ENCODE results near the gene FCGR3B.
A peak's percentile ranks its signal among the peaks of the same experiment; 100 is the strongest.
"Not testable (repeated sequence)": the region's sequence is repeated elsewhere in the genome, so short reads cannot be mapped to it uniquely, and the experiment has no call there.

Gene FCGR3B

GRCh38 chr1:161638251-161638993 is 7.4 kb upstream of the FCGR3B start:
- not testable (repeated sequence) for DNase-seq (ENCODE audit: low read depth)

- not testable (repeated sequence) for DNase-seq (ENCODE audit: low read depth)
Measured at GRCh38 chr1:161636976-161637375, 6.0 kb upstream of the FCGR3B start.

GRCh38 chr1:161636189-161636782 is 5.3 kb upstream of the FCGR3B start:
- DNase-seq (ENCODE audit: low read depth): not testable (repeated sequence)

DNA sequence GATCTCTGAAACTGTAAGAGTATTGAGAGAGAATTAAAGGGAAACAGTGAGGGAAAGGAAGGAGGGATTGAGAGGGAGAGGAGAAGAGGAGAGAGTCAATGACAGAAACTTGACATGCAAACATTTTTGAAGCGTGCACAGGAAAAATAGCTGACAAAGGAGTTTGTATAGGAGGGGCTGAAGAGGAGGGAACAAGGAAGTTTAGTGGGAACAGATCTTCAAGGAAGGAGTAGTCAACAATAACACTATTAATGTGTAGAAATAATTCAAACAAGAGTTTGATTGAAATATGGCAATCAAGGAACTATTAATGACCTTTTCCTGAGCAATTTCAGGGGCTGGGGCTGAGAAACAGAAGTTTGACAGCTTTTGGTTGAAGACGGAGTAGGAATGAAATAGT is 4.0 kb upstream of the FCGR3B start:
- DNase-seq (ENCODE audit: low read depth): not testable (repeated sequence)

- not testable (repeated sequence) for DNase-seq (ENCODE audit: low read depth)
Measured at GRCh38 chr1:161630128-161630742, 741 bp downstream of the FCGR3B start.

DNA sequence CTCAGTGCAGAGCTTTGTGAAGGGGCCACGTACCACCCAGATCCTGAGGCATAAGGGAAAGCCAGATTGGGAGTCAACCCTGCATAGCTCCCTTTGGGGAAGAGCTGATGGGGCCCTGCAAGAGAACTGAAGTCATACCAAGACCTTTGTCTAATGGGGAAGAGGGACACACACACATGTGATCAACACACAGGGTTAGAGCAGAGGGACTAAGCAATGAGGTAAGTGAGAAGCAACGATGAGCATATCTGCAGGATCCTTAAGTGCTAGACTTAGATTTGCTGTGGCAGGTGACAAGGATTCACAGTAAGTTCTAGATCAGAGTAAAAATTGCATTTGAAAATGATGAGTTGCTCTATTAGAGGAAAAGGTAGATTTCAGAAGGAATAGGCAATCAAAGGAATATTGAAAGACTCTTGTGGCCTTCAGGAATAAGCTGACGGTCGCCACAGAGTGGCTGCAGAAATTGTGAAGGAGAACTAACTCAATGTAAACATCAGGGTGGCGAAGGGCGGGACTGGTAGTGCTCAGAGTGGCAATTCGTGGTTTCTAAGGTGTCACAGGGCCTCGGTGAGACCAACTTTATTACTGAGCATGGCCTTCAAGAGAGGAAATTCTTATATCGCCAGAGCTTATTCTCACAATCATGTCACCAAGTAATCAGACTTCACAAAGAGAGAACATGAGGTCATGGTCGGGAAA is 4.4 kb downstream of the FCGR3B start:
- DNase-seq (ENCODE audit: low read depth): not testable (repeated sequence)

DNA sequence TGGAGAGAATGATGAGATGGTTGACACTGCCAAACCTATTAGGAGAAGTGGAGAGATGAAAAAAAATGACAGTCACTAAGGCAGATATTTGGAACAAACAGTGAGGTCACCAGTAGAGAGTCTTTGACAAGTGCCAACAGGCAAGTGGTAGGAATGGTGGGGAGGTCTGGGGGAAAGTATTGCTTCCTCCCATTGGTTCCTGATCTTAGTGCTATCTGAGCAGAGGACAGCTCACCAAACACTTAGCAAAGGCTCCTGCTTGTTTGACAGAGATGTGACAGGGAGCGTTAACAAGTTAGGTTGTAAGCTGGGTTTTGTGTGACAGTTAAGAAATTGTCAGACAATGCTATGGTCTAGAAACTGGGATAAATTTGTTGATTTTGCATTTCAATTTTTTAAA is 6.4 kb downstream of the FCGR3B start:
- DNase-seq (ENCODE audit: low read depth): not testable (repeated sequence)

DNA sequence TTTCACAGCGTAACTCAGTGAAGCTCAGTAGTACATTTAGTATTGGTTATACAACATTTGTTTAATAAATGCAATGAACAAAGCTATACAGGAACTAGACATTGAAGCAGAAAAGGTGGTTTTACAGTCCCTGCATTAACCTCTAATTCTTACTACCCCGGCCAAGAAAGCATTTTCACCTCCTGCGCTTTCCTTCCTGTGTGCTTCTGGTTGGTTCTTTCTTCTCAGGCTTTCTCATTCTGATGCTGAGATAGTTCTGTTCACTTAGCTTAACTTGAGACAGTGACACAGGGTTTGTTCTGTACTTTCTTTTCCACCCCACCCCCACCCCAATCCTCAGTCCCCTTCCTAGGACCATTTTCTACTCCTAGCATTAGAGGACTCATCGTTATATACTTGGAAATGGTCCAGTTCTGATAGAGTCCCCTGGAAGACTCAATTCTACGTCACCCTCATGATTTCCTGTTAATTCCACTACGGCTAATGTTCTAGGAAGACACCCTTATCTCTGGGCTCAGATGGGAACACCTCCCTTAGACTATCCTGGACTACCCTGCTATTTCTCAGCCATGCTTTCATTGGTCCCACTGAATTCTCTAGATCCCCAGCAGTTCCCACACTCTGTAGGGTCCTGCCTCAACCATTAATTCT is 7.5 kb downstream of the FCGR3B start:
- DNase-seq (ENCODE audit: low read depth): not testable (repeated sequence)

DNA sequence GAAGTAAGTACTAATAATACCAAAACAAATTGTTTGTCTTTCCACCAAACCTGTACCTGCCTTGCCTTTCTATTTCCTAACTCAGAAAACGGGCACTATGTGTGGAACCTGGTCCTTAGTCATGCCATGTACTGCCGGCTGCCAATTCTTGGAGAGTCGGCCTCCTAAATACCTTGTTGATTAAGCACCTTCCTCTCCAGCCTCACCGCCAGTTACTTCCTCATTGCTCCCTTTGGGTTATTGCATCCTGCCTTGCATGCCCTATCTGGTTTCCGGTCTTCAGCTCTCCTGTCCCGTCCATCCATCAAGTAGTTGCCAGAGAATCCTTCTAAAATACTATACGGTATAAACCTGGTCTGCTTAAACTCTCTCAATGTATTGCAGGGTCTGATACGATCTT is 8.9 kb downstream of the FCGR3B start:
- DNase-seq (ENCODE audit: low read depth): not testable (repeated sequence)

DNA sequence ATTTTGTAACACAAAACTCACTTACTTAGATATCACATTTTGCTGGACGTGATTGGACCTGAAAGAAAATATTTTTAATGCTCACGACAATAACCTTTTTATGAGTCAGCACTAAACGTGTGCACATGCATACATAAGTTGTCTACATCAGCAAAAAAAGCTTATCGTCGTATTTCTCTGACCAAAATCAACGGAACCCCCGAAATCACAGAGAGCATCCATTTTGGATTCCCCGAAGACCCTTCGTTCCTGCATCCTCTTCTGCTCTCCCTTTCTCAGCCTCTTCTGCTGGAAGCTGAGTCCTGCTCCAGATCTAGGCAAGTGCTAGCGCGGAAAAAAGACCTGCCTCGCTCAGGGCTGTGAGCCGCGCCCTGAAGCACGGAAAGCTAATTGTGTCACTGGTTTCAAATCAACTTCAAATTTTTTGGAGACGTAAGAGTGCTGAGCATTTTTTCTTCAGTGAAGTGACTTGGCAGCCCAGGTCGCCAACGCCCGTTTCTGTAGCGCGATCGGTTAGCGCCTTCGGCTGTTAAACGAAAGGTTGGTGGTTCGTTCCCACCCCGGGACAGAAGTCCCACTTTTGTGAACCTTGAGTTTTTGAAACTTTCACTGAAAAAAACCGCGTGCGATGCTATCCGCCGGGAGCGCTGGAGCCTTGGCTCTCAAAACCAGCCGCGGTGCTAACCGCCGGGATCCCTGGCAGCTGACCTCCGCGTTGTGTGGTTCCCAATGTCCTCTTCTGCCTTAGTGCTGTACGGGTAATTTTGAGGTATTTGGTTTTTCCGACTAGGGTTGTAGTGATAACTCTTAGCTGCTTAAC is 9.6 kb downstream of the FCGR3B start:
- peak; percentile 80 for DNase-seq (ENCODE audit: low read depth)

- DNase-seq (ENCODE audit: low read depth): not testable (repeated sequence)
Measured at GRCh38 chr1:161620399-161620798, 10.6 kb downstream of the FCGR3B start.

GRCh38 chr1:161618517-161618916 is 12.5 kb downstream of the FCGR3B start:
- not testable (repeated sequence) for DNase-seq (ENCODE audit: low read depth)

DNA sequence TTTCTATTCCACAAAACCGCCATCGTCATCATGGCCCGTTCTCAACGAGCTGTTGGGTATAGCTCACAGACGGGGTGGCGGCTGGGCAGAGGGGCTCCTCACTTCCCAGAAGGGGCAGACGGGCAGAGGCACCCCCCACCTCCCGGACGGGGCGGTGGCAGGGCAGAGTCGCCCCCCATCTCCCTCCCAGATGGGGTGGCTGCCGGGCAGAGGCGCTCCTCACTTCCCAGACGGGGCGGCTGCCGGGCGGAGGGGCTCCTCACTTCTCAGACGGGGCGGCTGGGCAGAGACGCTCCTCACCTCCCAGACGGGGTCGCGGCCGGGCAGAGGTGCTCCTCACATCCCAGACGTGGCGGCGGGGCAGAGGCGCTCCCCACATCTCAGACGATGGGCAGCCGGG is 14.6 kb downstream of the FCGR3B start:
- DNase-seq (ENCODE audit: low read depth): not testable (repeated sequence)

DNA sequence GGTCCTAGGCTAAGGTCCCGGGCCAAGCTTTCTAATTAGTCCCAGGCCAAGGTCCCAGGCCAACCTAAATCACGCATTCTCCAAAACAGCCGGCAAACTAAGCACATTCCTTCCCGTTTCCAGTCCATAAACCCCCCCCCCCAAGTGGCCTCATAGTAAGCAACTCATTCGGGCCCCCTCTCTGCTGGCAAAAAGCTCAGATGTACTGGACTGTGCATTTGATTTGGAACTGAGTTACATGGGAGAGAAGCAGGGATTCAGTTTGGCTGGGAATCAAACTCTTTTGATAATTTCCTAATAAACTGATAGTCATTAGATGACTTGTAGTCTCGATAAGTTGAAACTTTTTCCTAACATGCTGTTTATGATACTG is 17.8 kb downstream of the FCGR3B start:
- not testable (repeated sequence) for DNase-seq (ENCODE audit: low read depth)

GRCh38 chr1:161612322-161613141 is 18.4 kb downstream of the FCGR3B start:
- peak; percentile 80 for DNase-seq (ENCODE audit: low read depth)

GRCh38 chr1:161611866-161612321 is 19.1 kb downstream of the FCGR3B start:
- DNase-seq (ENCODE audit: low read depth): not testable (repeated sequence)

GRCh38 chr1:161610198-161610597 is 20.8 kb downstream of the FCGR3B start:
- not testable (repeated sequence) for DNase-seq (ENCODE audit: low read depth)

DNA sequence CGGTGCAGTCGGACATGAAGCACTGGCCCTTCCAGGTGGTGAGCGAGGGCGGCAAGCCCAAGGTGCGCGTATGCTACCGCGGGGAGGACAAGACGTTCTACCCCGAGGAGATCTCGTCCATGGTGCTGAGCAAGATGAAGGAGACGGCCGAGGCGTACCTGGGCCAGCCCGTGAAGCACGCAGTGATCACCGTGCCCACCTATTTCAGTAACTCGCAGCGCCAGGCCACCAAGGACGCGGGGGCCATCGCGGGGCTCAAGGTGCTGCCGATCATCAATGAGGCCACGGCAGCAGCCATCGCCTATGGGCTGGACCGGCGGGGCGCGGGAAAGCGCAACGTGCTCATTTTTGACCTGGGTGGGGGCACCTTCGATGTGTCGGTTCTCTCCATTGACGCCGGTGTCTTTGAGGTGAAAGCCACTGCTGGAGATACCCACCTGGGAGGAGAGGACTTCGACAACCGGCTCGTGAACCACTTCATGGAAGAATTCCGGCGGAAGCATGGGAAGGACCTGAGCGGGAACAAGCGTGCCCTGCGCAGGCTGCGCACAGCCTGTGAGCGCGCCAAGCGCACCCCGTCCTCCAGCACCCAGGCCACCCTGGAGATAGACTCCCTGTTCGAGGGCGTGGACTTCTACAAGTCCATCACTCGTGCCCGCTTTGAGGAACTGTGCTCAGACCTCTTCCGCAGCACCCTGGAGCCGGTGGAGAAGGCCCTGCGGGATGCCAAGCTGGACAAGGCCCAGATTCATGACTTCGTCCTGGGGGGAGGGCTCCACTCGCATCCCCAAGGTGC is 24.2 kb downstream of the FCGR3B start:
- not testable (repeated sequence) for DNase-seq (ENCODE audit: low read depth)
